Measurements from ENCODE around the gene MSS51.

Gene MSS51

GRCh38 chr10:73433538-73433867, at the start of gene MSS51:
Gene MSS51 (minus strand): TSS chr10:73433561. CDS start chr10:73428284, 5,277 bp downstream.
- H3K27me3 Mint-ChIP-seq, result no peaks in the 10 kb centered on the region
- H3K27ac Mint-ChIP-seq, result no peak within 1 kb of the TSS
- no peaks in the 10 kb centered on the region for H3K9me3 Mint-ChIP-seq
- H3K4me3 Mint-ChIP-seq, result no peak within 1 kb of the TSS
- no peak for ATAC-seq
- H3K36me3 Mint-ChIP-seq, result peaks cover 28% of the 10 kb centered on the region
- H3K4me1 Mint-ChIP-seq, result no peaks in the 10 kb centered on the region

DNA sequence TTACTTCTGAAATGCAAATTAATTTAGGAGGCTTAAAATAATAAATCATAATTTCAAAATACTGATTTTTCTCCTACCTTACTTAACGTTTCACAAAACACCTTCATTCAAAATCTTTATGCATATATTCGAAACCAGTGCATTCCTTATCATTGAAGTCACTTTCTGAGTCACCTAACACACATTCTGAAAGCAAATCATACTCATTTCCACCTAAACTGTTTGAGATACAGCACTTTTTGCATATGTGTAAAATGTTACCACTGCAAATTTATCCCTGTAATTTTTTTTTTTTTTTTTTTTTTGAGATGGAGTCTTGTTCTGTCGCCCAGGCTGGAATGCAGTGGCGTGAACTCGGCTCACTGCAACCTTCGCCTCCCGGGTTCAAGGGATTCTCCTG, 46.8 kb upstream of the MSS51 start:
- H3K4me1 Mint-ChIP-seq, result peaks cover 17% of the 10 kb centered on the region
- H3K4me3 Mint-ChIP-seq, result peak overlapping the region; percentile 26
- no peaks in the 10 kb centered on the region for H3K9me3 Mint-ChIP-seq
- no peak overlapping the region for H3K27ac Mint-ChIP-seq
- ATAC-seq, result peak; percentile 59
- H3K36me3 Mint-ChIP-seq, result peaks cover 24% of the 10 kb centered on the region
- H3K27me3 Mint-ChIP-seq, result no peaks in the 10 kb centered on the region

GRCh38 chr10:73478636-73479035, 45.3 kb upstream of the MSS51 start:
- peaks cover 16% of the 10 kb centered on the region for H3K4me1 Mint-ChIP-seq
- no peaks in the 10 kb centered on the region for H3K27me3 Mint-ChIP-seq
- H3K27ac Mint-ChIP-seq, result no peak overlapping the region
- no peak overlapping the region for H3K4me3 Mint-ChIP-seq
- ATAC-seq, result no peak
- H3K9me3 Mint-ChIP-seq, result no peaks in the 10 kb centered on the region
- peaks cover 32% of the 10 kb centered on the region for H3K36me3 Mint-ChIP-seq

DNA sequence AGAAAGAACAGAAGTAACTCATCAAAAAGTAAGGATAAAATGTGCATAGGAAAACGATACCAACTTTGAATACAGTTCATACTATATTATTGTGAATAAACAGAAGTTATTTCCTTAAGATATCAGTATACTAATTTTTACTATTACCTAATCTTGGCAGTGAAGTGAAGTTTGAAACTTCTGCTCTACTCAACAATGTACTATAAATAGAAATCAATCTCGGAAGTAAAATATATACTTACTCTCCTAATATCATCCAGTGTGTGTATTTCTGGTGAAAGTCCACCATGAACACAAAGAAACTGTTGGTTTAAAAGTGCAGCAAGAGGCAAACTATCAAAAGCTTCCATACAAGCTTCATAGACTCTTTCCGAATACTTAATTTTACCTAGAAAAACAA, 37.9 kb upstream of the MSS51 start:
- peaks cover 35% of the 10 kb centered on the region for H3K36me3 Mint-ChIP-seq

DNA sequence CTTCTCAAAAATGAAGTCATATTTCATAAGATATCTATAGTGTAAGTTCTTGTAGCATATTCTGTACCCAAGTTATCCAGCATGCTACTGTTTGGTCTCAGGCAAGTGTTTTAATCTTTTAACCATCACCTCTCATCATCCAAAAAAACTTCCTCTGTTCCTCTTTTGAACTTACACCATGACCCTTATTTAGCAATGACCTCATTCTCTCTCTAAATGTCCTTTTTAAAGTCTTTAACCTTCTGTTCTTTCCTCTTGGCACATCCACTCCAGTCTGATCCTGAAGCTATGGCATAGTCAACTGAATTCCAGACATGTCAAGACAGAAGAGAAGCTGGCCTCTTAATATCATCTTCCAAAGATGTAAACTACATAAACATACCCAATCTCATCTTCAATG, 36.2 kb upstream of the MSS51 start:
- peaks cover 15% of the 10 kb centered on the region for H3K4me1 Mint-ChIP-seq
- H3K27ac Mint-ChIP-seq, result peak overlapping the region; percentile 60
- peaks cover 26% of the 10 kb centered on the region for H3K36me3 Mint-ChIP-seq
- no peak overlapping the region for H3K4me3 Mint-ChIP-seq
- ATAC-seq, result no peak
- H3K9me3 Mint-ChIP-seq, result no peaks in the 10 kb centered on the region
- no peaks in the 10 kb centered on the region for H3K27me3 Mint-ChIP-seq

More for the DNA sequence above, 37.9 kb upstream of the MSS51 start:
- no peak overlapping the region for H3K27ac Mint-ChIP-seq
- no peaks in the 10 kb centered on the region for H3K27me3 Mint-ChIP-seq
- H3K4me1 Mint-ChIP-seq, result peaks cover 15% of the 10 kb centered on the region
- H3K9me3 Mint-ChIP-seq, result no peaks in the 10 kb centered on the region
- H3K4me3 Mint-ChIP-seq, result no peak overlapping the region
- no peak for ATAC-seq

DNA sequence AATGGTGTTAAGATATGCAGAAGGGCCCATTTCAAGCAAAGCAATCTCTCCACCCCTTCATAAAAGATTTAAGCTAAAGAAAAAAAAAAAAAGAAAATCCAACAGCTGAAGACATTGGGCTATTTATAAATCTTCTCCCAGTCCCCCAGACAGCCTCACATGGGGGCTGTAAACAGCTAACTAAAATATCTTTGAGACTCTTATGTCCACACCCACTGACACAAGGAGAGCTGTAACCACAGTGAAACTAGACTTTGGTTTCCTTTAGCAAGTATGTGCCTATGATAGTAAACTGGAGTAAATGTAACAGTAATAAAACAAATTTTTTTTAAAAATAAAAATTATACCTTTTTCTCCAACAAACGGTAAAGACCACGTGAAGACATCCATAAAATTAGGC, 33.8 kb upstream of the MSS51 start:
- Mint-ChIP-seq H3K27me3 (no peaks in the 10 kb centered on the region), H3K36me3 (peaks cover 34% of the 10 kb centered on the region), H3K9me3 (no peaks in the 10 kb centered on the region), H3K27ac (no peak overlapping the region), H3K4me3 (no peak overlapping the region), H3K4me1 (peaks cover 10% of the 10 kb centered on the region)
- no peak for ATAC-seq

- H3K27ac Mint-ChIP-seq, result no peak overlapping the region
- no peaks in the 10 kb centered on the region for H3K9me3 Mint-ChIP-seq
- H3K4me3 Mint-ChIP-seq, result no peak overlapping the region
- H3K36me3 Mint-ChIP-seq, result peaks cover 41% of the 10 kb centered on the region
- H3K27me3 Mint-ChIP-seq, result no peaks in the 10 kb centered on the region
- H3K4me1 Mint-ChIP-seq, result peaks cover 10% of the 10 kb centered on the region
- no peak for ATAC-seq
Measured at GRCh38 chr10:73465978-73466726, 32.8 kb upstream of the MSS51 start.

DNA sequence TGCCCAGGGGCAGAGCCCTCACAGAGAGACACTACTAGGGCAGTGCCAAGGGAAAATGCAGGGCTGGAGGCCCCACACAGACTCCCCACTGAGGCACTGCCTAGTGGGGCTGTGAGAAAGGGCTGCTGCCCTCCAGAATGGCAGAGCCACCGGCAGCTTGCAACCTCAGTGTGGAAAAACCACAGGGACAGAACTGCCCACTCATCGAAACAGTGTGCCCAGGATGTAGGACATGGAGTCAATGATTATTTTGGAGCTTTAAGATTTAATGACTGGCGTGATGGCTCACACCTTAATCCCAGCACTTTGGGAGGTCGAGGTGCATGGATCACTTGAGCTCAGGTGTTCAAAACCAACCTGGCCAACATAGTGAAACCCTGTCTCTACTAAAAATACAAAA, 27.5 kb upstream of the MSS51 start:
- no peak for ATAC-seq
- no peaks in the 10 kb centered on the region for H3K9me3 Mint-ChIP-seq
- H3K27me3 Mint-ChIP-seq, result no peaks in the 10 kb centered on the region
- H3K36me3 Mint-ChIP-seq, result peaks cover 44% of the 10 kb centered on the region
- H3K27ac Mint-ChIP-seq, result no peak overlapping the region
- no peak overlapping the region for H3K4me3 Mint-ChIP-seq
- H3K4me1 Mint-ChIP-seq, result peaks cover 4% of the 10 kb centered on the region

- H3K27ac Mint-ChIP-seq, result no peak overlapping the region
- no peaks in the 10 kb centered on the region for H3K27me3 Mint-ChIP-seq
- H3K4me1 Mint-ChIP-seq, result peaks cover 4% of the 10 kb centered on the region
- H3K9me3 Mint-ChIP-seq, result no peaks in the 10 kb centered on the region
- H3K36me3 Mint-ChIP-seq, result peaks cover 50% of the 10 kb centered on the region
- no peak for ATAC-seq
- no peak overlapping the region for H3K4me3 Mint-ChIP-seq
Measured at GRCh38 chr10:73459683-73460314, 26.4 kb upstream of the MSS51 start.

DNA sequence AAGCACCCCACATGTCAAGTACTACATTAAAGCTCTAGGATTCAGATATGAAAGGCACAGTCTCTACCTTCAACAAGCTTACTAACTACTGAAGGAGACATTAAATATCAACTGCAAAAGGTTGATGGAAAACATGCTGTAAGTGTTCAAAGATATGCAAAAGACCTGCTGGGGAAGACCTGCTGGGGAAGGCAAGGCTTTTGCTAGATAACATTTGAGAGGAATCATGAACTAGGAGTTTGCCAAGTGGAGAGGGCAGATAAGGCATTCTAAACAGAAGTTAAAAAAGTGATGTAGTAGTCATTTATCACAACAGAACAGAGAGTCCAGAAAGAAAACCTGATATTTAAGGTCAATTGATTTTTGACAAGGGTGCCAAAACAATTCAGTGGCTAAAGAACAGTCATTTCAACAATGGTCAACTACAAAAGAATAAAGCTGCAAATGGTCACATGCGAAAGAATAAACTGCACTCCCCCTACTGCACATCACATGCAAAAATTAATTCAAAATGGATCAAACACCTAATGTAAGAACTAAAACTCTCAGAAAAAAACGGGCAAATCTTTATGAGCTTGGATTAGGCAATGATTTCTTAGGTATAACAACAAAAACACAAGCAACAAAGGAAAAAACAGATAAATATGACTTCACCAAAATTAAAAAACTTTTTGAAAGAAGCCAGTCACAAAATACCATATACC, 23.0 kb upstream of the MSS51 start:
- peaks cover 4% of the 10 kb centered on the region for H3K4me1 Mint-ChIP-seq
- no peaks in the 10 kb centered on the region for H3K9me3 Mint-ChIP-seq
- no peak overlapping the region for H3K27ac Mint-ChIP-seq
- H3K36me3 Mint-ChIP-seq, result peaks cover 40% of the 10 kb centered on the region
- no peak for ATAC-seq
- H3K27me3 Mint-ChIP-seq, result no peaks in the 10 kb centered on the region
- no peak overlapping the region for H3K4me3 Mint-ChIP-seq

GRCh38 chr10:73449113-73449512, 15.8 kb upstream of the MSS51 start:
- H3K4me3 Mint-ChIP-seq, result no peak overlapping the region
- no peak overlapping the region for H3K27ac Mint-ChIP-seq
- no peaks in the 10 kb centered on the region for H3K9me3 Mint-ChIP-seq
- ATAC-seq, result no peak
- H3K4me1 Mint-ChIP-seq, result no peaks in the 10 kb centered on the region
- no peaks in the 10 kb centered on the region for H3K27me3 Mint-ChIP-seq
- H3K36me3 Mint-ChIP-seq, result peaks cover 38% of the 10 kb centered on the region

- ATAC-seq, result no peak
- Mint-ChIP-seq H3K4me1 (no peaks in the 10 kb centered on the region), H3K4me3 (no peak overlapping the region), H3K9me3 (no peaks in the 10 kb centered on the region), H3K36me3 (peaks cover 34% of the 10 kb centered on the region), H3K27me3 (no peaks in the 10 kb centered on the region), H3K27ac (no peak overlapping the region)
Measured at GRCh38 chr10:73448384-73448783, 15.0 kb upstream of the MSS51 start.

- H3K9me3 Mint-ChIP-seq, result no peaks in the 10 kb centered on the region
- H3K36me3 Mint-ChIP-seq, result peaks cover 40% of the 10 kb centered on the region
- ATAC-seq, result no peak
- peaks cover 6% of the 10 kb centered on the region for H3K4me1 Mint-ChIP-seq
- H3K27ac Mint-ChIP-seq, result no peak overlapping the region
- no peaks in the 10 kb centered on the region for H3K27me3 Mint-ChIP-seq
- H3K4me3 Mint-ChIP-seq, result no peak overlapping the region
Measured at GRCh38 chr10:73446926-73447325, 13.6 kb upstream of the MSS51 start.

GRCh38 chr10:73444457-73444856, 11.1 kb upstream of the MSS51 start:
- no peaks in the 10 kb centered on the region for H3K27me3 Mint-ChIP-seq
- no peak for ATAC-seq
- no peaks in the 10 kb centered on the region for H3K9me3 Mint-ChIP-seq
- H3K4me1 Mint-ChIP-seq, result peaks cover 6% of the 10 kb centered on the region
- no peak overlapping the region for H3K27ac Mint-ChIP-seq
- H3K4me3 Mint-ChIP-seq, result no peak overlapping the region
- H3K36me3 Mint-ChIP-seq, result peaks cover 38% of the 10 kb centered on the region

- Mint-ChIP-seq H3K36me3 (peaks cover 35% of the 10 kb centered on the region), H3K4me3 (no peak overlapping the region), H3K27ac (peak overlapping the region; percentile 23), H3K27me3 (no peaks in the 10 kb centered on the region), H3K9me3 (no peaks in the 10 kb centered on the region), H3K4me1 (peaks cover 6% of the 10 kb centered on the region)
- no peak for ATAC-seq
Measured at GRCh38 chr10:73439605-73440312, 6.4 kb upstream of the MSS51 start.

Data from stimulated activated memory B cell treated with anti-CD40 and anti-IgM and Interleukin-4, amounts not matched to agents 10 μg/mL and 1 μg/mL and 100 μg/mL, for 72 hours (primary cell).